Measurements from ENCODE around the gene SUGP2.

Gene SUGP2

DNA sequence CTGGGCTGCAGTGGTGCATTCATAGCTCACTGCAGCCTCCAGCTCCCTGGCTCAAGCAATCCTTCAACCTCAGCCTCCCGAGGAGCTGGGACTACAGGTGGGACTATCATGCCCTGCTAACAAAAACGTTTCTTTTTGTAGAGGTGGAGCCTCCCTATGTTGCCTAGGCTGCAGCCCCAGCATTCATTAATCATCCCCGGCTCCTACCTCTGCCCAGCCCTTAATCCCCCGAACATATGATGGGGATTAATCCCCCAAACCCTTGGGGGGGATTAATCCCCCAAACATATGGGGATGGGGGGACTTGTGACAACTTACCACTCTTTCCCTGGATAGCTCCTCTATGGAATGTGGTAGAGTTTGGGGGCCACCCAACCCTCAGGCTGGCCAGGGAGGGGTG is 45.9 kb downstream of the SUGP2 start:
- H3K4me3 ChIP-seq (ENCODE audit: insufficient read depth, low read length, poor library complexity, severe bottlenecking), result no peak overlapping the region
- H3K9me3 ChIP-seq (ENCODE audit: insufficient read depth, low read length), result no peaks in the 10 kb centered on the region
- H3K27ac ChIP-seq (ENCODE audit: low read depth, low read length), result no peak overlapping the region
- H3K27me3 ChIP-seq (ENCODE audit: low read length), result no peaks in the 10 kb centered on the region
- H3K9me2 ChIP-seq (replicated peaks; ENCODE audit: insufficient read depth, low read length), result no peaks in the 10 kb centered on the region
- no peak overlapping the region for H3K9ac ChIP-seq (ENCODE audit: low read length)
- H2AFZ ChIP-seq (ENCODE audit: low read depth, low read length, severe bottlenecking), result no peak overlapping the region
- H3K4me2 ChIP-seq (ENCODE audit: low read depth, low read length, poor library complexity, severe bottlenecking), result no peak overlapping the region
- no peak for TF ChIP-seq EZH2phosphoT487 (conservative IDR thresholded peaks at IDR 0.05; ENCODE audit: low read length)
- TF ChIP-seq, protein P1, sequence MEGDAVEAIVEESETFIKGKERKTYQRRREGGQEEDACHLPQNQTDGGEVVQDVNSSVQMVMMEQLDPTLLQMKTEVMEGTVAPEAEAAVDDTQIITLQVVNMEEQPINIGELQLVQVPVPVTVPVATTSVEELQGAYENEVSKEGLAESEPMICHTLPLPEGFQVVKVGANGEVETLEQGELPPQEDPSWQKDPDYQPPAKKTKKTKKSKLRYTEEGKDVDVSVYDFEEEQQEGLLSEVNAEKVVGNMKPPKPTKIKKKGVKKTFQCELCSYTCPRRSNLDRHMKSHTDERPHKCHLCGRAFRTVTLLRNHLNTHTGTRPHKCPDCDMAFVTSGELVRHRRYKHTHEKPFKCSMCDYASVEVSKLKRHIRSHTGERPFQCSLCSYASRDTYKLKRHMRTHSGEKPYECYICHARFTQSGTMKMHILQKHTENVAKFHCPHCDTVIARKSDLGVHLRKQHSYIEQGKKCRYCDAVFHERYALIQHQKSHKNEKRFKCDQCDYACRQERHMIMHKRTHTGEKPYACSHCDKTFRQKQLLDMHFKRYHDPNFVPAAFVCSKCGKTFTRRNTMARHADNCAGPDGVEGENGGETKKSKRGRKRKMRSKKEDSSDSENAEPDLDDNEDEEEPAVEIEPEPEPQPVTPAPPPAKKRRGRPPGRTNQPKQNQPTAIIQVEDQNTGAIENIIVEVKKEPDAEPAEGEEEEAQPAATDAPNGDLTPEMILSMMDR (IDR thresholded peaks at IDR 0.05; ENCODE audit: insufficient read depth, low read length, poor library complexity, severe bottlenecking), result no peak
- no peaks in the 10 kb centered on the region for H4K20me1 ChIP-seq (ENCODE audit: low read depth, low read length)
- no peaks in the 10 kb centered on the region for H3K36me3 ChIP-seq (ENCODE audit: low read length)
- H3K79me2 ChIP-seq (ENCODE audit: insufficient read depth, low read length), result no peaks in the 10 kb centered on the region
- no peaks in the 10 kb centered on the region for H3F3A ChIP-seq (ENCODE audit: insufficient read depth)

GRCh38 chr19:18985257-18985656 is 48.1 kb downstream of the SUGP2 start:
- Histone ChIP-seq H3K9me2 (replicated peaks; ENCODE audit: insufficient read depth, low read length) (no peaks in the 10 kb centered on the region), H3K27me3 (ENCODE audit: low read length) (no peaks in the 10 kb centered on the region), H3F3A (ENCODE audit: insufficient read depth) (no peaks in the 10 kb centered on the region), H4K20me1 (ENCODE audit: low read depth, low read length) (no peaks in the 10 kb centered on the region), H3K4me2 (ENCODE audit: low read depth, low read length, poor library complexity, severe bottlenecking) (no peak overlapping the region), H3K27ac (ENCODE audit: low read depth, low read length) (no peak overlapping the region), H2AFZ (ENCODE audit: low read depth, low read length, severe bottlenecking) (no peak overlapping the region), H3K79me2 (ENCODE audit: insufficient read depth, low read length) (no peaks in the 10 kb centered on the region), H3K36me3 (ENCODE audit: low read length) (no peaks in the 10 kb centered on the region), H3K4me3 (ENCODE audit: insufficient read depth, low read length, poor library complexity, severe bottlenecking) (no peak overlapping the region), H3K9me3 (ENCODE audit: insufficient read depth, low read length) (no peaks in the 10 kb centered on the region), H3K9ac (ENCODE audit: low read length) (no peak overlapping the region)
- TF ChIP-seq, protein P1 (IDR thresholded peaks at IDR 0.05; ENCODE audit: insufficient read depth, low read length, poor library complexity, severe bottlenecking), result no peak
- no peak for TF ChIP-seq EZH2phosphoT487 (conservative IDR thresholded peaks at IDR 0.05; ENCODE audit: low read length)

DNA sequence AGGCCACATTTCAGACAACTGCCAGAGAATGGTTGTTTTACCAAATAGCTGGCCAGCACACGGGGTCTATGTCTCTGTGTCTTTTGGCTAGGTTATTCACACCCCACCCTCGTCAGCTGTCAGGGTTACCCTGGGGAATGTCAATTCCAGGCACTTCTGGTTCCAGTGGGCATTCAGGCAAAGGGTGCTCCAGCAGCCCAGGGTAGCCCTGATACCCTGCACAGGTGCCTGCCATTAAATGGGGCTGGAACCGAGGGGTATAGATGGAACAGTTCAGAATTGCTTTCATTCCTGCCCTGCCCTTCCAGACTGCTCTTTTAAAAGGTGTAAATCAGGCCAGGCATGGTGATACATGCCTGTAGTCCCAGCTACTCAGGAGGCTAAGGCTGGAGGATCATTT is 49.1 kb downstream of the SUGP2 start:
- Histone ChIP-seq H3K4me3 (ENCODE audit: insufficient read depth, low read length, poor library complexity, severe bottlenecking) (no peak overlapping the region), H3K9me3 (ENCODE audit: insufficient read depth, low read length) (no peaks in the 10 kb centered on the region), H3K79me2 (ENCODE audit: insufficient read depth, low read length) (no peaks in the 10 kb centered on the region), H3K36me3 (ENCODE audit: low read length) (no peaks in the 10 kb centered on the region), H3K27ac (ENCODE audit: low read depth, low read length) (no peak overlapping the region), H3K9me2 (replicated peaks; ENCODE audit: insufficient read depth, low read length) (no peaks in the 10 kb centered on the region), H2AFZ (ENCODE audit: low read depth, low read length, severe bottlenecking) (no peak overlapping the region), H4K20me1 (ENCODE audit: low read depth, low read length) (no peaks in the 10 kb centered on the region), H3K27me3 (ENCODE audit: low read length) (no peaks in the 10 kb centered on the region), H3F3A (ENCODE audit: insufficient read depth) (no peaks in the 10 kb centered on the region), H3K9ac (ENCODE audit: low read length) (no peak overlapping the region), H3K4me2 (ENCODE audit: low read depth, low read length, poor library complexity, severe bottlenecking) (no peak overlapping the region)
- no peak for TF ChIP-seq EZH2phosphoT487 (conservative IDR thresholded peaks at IDR 0.05; ENCODE audit: low read length)
- TF ChIP-seq, protein P1 (IDR thresholded peaks at IDR 0.05; ENCODE audit: insufficient read depth, low read length, poor library complexity, severe bottlenecking), result no peak

All from SU-DHL-6 (cell line).